MM.1S (cell line): Measurements from ENCODE around the gene ADO.

ENCODE experiments used
- EZH2 ChIP-seq: fragments of 300-600 bp; sonication (generic); optimal IDR thresholded peaks from 2 replicates; pipeline ENCODE3; 2017; ENCODE audit warnings: low read depth, mild to moderate bottlenecking, antibody characterized with exemption, low read length, mixed read lengths
- EZH2phosphoT487 ChIP-seq: fragments of 300-600 bp; sonication (generic); IDR thresholded peaks from 2 replicates; pipeline ENCODE4 v1.6.1; 2018; ENCODE audit warnings: antibody characterized with exemption, low read length
- TF ChIP-seq, protein P1 (sequence below): fragments of 300-600 bp; sonication (generic); IDR thresholded peaks from 2 replicates; pipeline ENCODE4 v1.5.1; 2016; ENCODE audit warnings: antibody characterized with exemption, low read length, mixed read lengths

DNA sequence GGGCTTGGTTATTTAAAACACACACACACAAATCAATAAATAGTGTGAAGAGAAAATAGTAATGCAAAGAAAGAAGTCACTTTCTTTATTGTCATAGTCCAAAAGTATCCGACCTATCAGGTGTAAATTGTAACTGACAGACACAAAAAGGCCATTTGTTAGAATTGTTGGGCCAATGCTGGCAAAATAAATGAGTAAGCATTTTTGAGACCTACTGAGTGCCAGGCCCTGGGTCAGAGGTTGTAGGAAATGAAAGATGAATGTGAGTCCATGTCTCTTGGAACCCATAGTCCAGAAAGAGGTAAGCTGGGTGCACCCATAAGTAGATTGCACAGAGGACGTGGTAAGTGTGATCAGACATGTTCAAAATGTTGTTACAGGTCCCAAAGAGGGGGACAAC is 25.1 kb downstream of the ADO start:
- no peak for TF ChIP-seq EZH2phosphoT487
- TF ChIP-seq, protein P1, sequence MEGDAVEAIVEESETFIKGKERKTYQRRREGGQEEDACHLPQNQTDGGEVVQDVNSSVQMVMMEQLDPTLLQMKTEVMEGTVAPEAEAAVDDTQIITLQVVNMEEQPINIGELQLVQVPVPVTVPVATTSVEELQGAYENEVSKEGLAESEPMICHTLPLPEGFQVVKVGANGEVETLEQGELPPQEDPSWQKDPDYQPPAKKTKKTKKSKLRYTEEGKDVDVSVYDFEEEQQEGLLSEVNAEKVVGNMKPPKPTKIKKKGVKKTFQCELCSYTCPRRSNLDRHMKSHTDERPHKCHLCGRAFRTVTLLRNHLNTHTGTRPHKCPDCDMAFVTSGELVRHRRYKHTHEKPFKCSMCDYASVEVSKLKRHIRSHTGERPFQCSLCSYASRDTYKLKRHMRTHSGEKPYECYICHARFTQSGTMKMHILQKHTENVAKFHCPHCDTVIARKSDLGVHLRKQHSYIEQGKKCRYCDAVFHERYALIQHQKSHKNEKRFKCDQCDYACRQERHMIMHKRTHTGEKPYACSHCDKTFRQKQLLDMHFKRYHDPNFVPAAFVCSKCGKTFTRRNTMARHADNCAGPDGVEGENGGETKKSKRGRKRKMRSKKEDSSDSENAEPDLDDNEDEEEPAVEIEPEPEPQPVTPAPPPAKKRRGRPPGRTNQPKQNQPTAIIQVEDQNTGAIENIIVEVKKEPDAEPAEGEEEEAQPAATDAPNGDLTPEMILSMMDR = no peak
- no peak for TF ChIP-seq EZH2
